ENCODE data around the gene KCNH8.

Gene KCNH8

DNA sequence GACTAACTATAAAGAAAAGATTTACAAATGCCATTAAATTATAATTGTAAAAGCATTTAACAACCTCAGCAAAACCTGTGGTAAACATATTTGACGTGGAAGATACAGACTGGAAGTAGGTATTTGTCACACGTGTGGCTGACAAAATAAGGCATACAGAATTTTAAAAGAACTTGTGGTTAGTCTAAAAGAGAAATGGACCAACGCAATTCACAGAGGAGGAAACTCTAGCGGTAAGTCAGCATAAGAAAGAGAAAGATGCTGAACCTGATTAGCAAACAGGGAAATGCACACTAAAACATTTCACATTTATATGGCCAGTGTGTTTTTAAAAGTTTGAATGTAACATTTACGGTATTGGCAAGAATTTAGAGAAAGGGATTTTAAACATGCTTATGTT, 35.3 kb downstream of the KCNH8 start:
- H3K9me3 ChIP-seq (ENCODE audit: control insufficient read depth, low read length), result no peaks in the 10 kb centered on the region
- no peaks in the 10 kb centered on the region for H3K36me3 ChIP-seq (ENCODE audit: control insufficient read depth, insufficient read depth, low read length, severe bottlenecking)
- H3K27me3 ChIP-seq (replicated peaks; ENCODE audit: control insufficient read depth, insufficient read depth, low read length), result no peaks in the 10 kb centered on the region
- H3K4me3 ChIP-seq (ENCODE audit: low read length), result no peak overlapping the region
- no peaks in the 10 kb centered on the region for H3K4me1 ChIP-seq (ENCODE audit: control insufficient read depth, insufficient read depth, low read length)
- no peak for DNase-seq (ENCODE audit: low read depth)
- no peak overlapping the region for H3K9ac ChIP-seq (ENCODE audit: low read length)

DNA sequence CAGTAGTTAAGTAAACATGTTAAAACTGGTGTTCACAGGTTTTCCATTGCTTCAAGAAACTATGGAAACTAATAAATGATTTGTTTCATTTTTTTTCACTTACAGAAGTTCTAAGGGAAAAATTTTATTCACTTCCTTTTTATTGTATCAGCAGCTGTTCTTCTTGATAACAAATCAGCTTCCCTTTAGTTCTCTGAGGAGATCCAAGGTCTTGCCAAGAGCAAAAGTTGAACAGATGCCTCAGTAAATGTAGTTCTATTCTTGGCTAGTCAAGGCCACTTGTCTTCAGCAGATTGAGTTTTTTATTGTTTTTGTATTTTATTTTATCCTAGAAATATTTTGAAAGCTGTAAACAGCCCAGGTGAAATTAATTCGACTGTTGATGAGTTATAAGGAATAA, 41.8 kb downstream of the KCNH8 start:
- no peaks in the 10 kb centered on the region for H3K36me3 ChIP-seq (ENCODE audit: control insufficient read depth, insufficient read depth, low read length, severe bottlenecking)
- no peaks in the 10 kb centered on the region for H3K27me3 ChIP-seq (replicated peaks; ENCODE audit: control insufficient read depth, insufficient read depth, low read length)
- H3K9me3 ChIP-seq (ENCODE audit: control insufficient read depth, low read length), result no peaks in the 10 kb centered on the region
- no peak overlapping the region for H3K4me3 ChIP-seq (ENCODE audit: low read length)
- no peak for DNase-seq (ENCODE audit: low read depth)
- H3K4me1 ChIP-seq (ENCODE audit: control insufficient read depth, insufficient read depth, low read length), result no peaks in the 10 kb centered on the region
- H3K9ac ChIP-seq (ENCODE audit: low read length), result no peak overlapping the region

DNA sequence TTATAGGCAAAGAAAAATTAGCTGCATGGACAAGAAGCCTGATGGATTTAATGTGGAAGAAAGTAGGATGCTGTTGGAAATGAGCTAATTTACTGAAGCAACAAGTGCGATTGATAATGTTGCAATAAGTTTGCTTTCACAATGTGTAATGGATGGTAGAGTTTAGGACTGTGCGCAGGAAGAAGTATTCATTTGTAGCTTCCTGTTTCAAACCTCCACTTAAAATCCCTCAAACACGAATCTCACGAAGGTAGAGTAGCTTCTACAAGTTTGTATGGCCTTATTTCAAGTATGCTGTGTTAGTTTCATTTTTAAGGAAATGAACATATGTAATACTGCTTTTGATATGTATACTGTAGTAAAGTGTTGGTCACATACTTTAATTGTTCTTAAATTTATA, 42.3 kb downstream of the KCNH8 start:
- no peaks in the 10 kb centered on the region for H3K27me3 ChIP-seq (replicated peaks; ENCODE audit: control insufficient read depth, insufficient read depth, low read length)
- DNase-seq (ENCODE audit: low read depth), result no peak
- no peaks in the 10 kb centered on the region for H3K4me1 ChIP-seq (ENCODE audit: control insufficient read depth, insufficient read depth, low read length)
- no peak overlapping the region for H3K4me3 ChIP-seq (ENCODE audit: low read length)
- no peaks in the 10 kb centered on the region for H3K9me3 ChIP-seq (ENCODE audit: control insufficient read depth, low read length)
- no peak overlapping the region for H3K9ac ChIP-seq (ENCODE audit: low read length)
- no peaks in the 10 kb centered on the region for H3K36me3 ChIP-seq (ENCODE audit: control insufficient read depth, insufficient read depth, low read length, severe bottlenecking)

DNA sequence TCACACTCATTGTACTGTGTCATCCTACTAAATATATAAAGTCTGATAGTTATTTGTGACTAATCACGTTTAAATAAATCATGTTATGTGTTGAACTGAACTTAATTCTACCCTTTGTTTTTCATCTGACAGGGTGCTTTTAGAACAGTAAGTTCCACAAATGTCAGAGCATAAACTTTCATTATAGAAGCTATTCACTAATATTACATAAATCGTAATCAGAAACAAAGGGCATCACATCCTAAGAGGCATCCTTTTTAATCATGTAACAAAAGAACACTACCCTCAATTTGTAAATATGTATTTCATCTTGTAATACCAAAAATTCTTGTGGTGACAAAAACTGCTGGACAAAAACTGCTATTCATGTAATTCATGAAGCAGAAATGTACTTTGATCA, 50.8 kb downstream of the KCNH8 start:
- H3K36me3 ChIP-seq (ENCODE audit: control insufficient read depth, insufficient read depth, low read length, severe bottlenecking), result no peaks in the 10 kb centered on the region
- no peak overlapping the region for H3K9ac ChIP-seq (ENCODE audit: low read length)
- no peak for DNase-seq (ENCODE audit: low read depth)
- H3K9me3 ChIP-seq (ENCODE audit: control insufficient read depth, low read length), result no peaks in the 10 kb centered on the region
- no peaks in the 10 kb centered on the region for H3K27me3 ChIP-seq (replicated peaks; ENCODE audit: control insufficient read depth, insufficient read depth, low read length)
- no peak overlapping the region for H3K4me3 ChIP-seq (ENCODE audit: low read length)
- H3K4me1 ChIP-seq (ENCODE audit: control insufficient read depth, insufficient read depth, low read length), result no peaks in the 10 kb centered on the region

DNA sequence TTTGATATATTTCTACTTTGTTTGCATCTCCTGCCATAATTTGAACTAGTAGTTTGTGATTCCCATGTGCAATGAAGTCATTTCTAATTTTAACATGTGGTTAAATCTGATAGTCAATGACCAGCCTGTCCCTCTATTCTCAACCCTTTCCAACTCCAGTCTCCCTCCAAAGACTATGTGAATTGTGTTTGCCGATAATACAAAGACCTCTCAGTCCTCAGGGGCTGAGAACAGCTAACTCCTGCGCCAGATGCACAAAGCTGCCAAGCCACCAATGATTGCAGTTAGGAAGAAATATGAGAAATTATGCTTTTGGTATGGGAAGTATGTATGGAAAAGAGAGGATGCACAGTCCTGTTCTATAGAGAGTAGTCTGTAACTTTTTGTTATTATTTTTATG, 54.0 kb downstream of the KCNH8 start:
- H3K9ac ChIP-seq (ENCODE audit: low read length), result no peak overlapping the region

DNA sequence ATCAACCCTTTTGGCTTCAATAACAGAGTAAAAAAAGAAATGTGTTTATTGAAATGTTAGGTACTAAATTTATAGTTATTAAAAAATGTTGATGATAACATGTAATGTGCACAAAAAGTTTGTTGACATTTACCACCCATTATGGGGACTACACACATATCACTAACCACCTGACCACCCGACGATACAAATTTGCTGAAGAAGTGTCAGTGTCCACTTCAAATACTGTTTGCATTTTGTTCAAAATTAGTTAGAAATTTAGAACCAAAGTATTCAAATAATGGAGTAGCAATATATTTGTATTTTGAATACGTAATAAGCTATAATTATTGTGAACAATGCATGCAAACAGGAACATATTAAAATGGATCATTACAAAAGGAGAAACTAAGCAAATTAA, 54.4 kb downstream of the KCNH8 start:
- no peaks in the 10 kb centered on the region for H3K4me1 ChIP-seq (ENCODE audit: control insufficient read depth, insufficient read depth, low read length)
- no peak for DNase-seq (ENCODE audit: low read depth)
- H3K36me3 ChIP-seq (ENCODE audit: control insufficient read depth, insufficient read depth, low read length, severe bottlenecking), result no peaks in the 10 kb centered on the region
- no peaks in the 10 kb centered on the region for H3K9me3 ChIP-seq (ENCODE audit: control insufficient read depth, low read length)
- H3K4me3 ChIP-seq (ENCODE audit: low read length), result no peak overlapping the region
- no peak overlapping the region for H3K9ac ChIP-seq (ENCODE audit: low read length)
- H3K27me3 ChIP-seq (replicated peaks; ENCODE audit: control insufficient read depth, insufficient read depth, low read length), result no peaks in the 10 kb centered on the region

More for the DNA sequence above, 54.0 kb downstream of the KCNH8 start:
- H3K36me3 ChIP-seq (ENCODE audit: control insufficient read depth, insufficient read depth, low read length, severe bottlenecking), result no peaks in the 10 kb centered on the region
- H3K27me3 ChIP-seq (replicated peaks; ENCODE audit: control insufficient read depth, insufficient read depth, low read length), result no peaks in the 10 kb centered on the region
- no peaks in the 10 kb centered on the region for H3K9me3 ChIP-seq (ENCODE audit: control insufficient read depth, low read length)
- no peak for DNase-seq (ENCODE audit: low read depth)
- no peaks in the 10 kb centered on the region for H3K4me1 ChIP-seq (ENCODE audit: control insufficient read depth, insufficient read depth, low read length)
- no peak overlapping the region for H3K4me3 ChIP-seq (ENCODE audit: low read length)

DNA sequence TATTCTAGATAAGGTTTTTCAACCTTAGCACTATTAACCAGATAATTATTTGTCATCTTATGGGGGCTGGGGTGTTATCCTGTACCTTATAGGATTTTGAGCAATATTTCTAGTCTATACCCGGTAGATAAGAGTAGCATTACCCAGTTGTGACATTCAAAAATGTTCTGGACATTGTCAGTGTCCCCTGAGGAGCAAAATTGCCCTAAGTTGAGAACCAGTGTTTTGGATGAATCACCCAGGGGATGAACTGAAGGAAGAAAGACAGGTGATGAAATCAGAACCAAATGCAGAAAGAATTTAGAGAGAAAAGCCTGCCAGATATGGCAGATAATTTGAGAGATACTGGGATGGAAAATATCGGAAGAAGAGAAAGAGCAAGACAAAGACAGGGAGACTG, 58.2 kb downstream of the KCNH8 start:
- Histone ChIP-seq H3K27me3 (replicated peaks; ENCODE audit: control insufficient read depth, insufficient read depth, low read length) (no peaks in the 10 kb centered on the region), H3K9me3 (ENCODE audit: control insufficient read depth, low read length) (no peaks in the 10 kb centered on the region), H3K4me1 (ENCODE audit: control insufficient read depth, insufficient read depth, low read length) (no peaks in the 10 kb centered on the region), H3K36me3 (ENCODE audit: control insufficient read depth, insufficient read depth, low read length, severe bottlenecking) (no peaks in the 10 kb centered on the region), H3K9ac (ENCODE audit: low read length) (no peak overlapping the region), H3K4me3 (ENCODE audit: low read length) (no peak overlapping the region)
- no peak for DNase-seq (ENCODE audit: low read depth)

DNA sequence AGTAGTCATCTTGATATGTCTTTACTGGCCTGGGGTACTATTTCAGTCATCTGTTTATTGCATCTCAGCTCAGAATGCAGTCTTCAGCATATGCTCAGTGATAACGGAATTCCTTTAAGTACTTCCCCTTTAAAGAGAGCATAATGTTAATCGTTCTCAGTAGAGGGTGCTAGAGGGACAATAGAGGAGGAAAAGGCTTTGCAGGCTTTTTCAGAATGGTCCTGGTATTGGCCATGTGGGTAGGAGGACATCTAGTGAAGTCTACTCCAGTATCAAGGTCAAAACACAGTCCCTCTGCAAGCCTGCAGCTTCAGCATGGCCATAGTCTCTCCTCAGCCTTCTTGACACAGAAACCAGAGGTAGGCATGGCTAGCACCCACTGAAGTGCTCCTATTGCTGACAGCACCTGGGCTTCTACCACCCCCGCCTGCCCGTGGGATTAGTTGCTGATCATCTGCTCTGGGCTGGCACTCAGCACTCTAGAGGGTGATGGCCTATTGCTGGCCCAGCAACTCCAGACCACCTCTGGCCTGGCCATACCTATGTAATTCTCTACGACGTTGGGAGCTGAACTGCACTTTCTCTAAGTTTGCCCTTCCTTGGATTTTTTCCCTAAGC, 65.4 kb downstream of the KCNH8 start:
- no peak for DNase-seq (ENCODE audit: low read depth)
- Histone ChIP-seq H3K27me3 (replicated peaks; ENCODE audit: control insufficient read depth, insufficient read depth, low read length) (peaks cover 3% of the 10 kb centered on the region), H3K4me3 (ENCODE audit: low read length) (no peak overlapping the region), H3K9me3 (ENCODE audit: control insufficient read depth, low read length) (no peaks in the 10 kb centered on the region), H3K9ac (ENCODE audit: low read length) (no peak overlapping the region), H3K36me3 (ENCODE audit: control insufficient read depth, insufficient read depth, low read length, severe bottlenecking) (no peaks in the 10 kb centered on the region), H3K4me1 (ENCODE audit: control insufficient read depth, insufficient read depth, low read length) (peaks cover 10% of the 10 kb centered on the region)

DNA sequence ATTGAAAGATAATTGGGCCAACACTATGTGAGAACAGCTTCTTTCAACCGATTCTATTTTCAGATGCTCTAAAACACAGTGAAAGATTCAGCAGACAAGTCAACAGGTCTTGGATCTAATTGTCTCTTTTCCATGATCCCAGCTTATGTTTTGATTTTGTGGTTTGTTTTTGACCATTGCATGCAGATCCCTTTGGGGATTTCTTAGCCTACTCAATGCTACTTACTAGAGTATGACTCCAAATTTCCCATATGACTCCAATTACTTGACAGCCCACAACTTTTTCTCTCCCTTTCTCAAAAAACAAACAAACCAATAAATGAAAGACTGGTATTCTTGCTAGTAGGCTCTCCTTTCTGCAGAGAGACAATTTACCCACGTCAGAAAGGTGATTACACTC, 67.1 kb downstream of the KCNH8 start:
- Histone ChIP-seq H3K9me3 (ENCODE audit: control insufficient read depth, low read length) (no peaks in the 10 kb centered on the region), H3K36me3 (ENCODE audit: control insufficient read depth, insufficient read depth, low read length, severe bottlenecking) (no peaks in the 10 kb centered on the region), H3K4me1 (ENCODE audit: control insufficient read depth, insufficient read depth, low read length) (peaks cover 10% of the 10 kb centered on the region), H3K9ac (ENCODE audit: low read length) (no peak overlapping the region), H3K27me3 (replicated peaks; ENCODE audit: control insufficient read depth, insufficient read depth, low read length) (peaks cover 3% of the 10 kb centered on the region), H3K4me3 (ENCODE audit: low read length) (no peak overlapping the region)
- DNase-seq (ENCODE audit: low read depth), result no peak

DNA sequence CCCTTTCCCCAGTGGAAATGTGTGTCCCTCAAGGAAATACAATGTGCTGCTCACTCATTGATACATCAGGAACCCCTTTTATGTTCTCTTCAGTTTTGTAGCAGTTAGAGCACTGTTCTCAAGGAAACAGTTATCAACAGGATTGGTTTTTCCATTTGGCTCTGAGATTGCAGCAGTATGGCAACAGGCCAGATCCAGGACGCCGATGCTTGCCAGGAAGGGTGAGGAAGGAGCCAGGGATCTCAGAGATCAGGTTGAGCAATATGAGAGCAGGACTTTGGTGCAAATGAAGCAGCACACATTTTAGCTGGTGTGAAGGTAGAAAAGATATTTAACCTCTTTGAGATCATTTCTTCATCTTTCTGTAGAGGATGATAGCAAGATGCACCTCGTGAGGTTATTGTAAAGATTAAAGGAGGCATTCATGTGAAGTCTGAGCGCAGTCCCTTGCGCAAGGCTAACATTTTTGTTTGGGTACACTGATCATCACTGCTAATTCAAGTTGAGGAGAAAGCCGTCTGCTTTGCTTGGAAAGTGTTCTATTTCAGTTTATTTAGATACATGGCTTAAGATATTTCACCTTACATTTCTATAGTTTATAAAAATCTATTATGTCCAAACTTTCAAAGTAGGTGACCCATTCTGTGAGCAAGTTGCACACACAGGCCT, 68.5 kb downstream of the KCNH8 start:
- no peak overlapping the region for H3K4me3 ChIP-seq (ENCODE audit: low read length)
- H3K9me3 ChIP-seq (ENCODE audit: control insufficient read depth, low read length), result no peaks in the 10 kb centered on the region
- peaks cover 1% of the 10 kb centered on the region for H3K27me3 ChIP-seq (replicated peaks; ENCODE audit: control insufficient read depth, insufficient read depth, low read length)
- no peak overlapping the region for H3K9ac ChIP-seq (ENCODE audit: low read length)
- H3K4me1 ChIP-seq (ENCODE audit: control insufficient read depth, insufficient read depth, low read length), result peaks cover 10% of the 10 kb centered on the region
- no peaks in the 10 kb centered on the region for H3K36me3 ChIP-seq (ENCODE audit: control insufficient read depth, insufficient read depth, low read length, severe bottlenecking)
- no peak for DNase-seq (ENCODE audit: low read depth)

DNA sequence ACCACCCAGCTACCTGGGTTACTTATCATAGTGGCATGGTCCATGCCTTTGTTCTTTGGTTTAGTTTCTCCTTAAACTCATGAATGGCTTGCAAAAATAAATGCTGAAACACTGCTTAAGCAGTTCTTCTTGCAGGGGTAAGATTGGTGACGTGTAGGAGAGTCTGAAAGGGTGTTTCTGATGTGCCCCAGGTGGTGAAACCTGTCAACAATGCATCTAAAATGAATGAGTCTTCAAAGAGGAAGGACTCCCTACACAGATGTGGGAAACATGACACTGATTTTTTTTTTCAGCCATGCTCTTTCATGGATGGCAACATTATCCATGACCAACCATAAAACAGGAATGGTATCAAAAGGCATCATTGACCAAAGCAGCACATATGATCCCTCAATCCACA, 72.0 kb downstream of the KCNH8 start:
- Histone ChIP-seq H3K4me3 (ENCODE audit: low read length) (no peak overlapping the region), H3K4me1 (ENCODE audit: control insufficient read depth, insufficient read depth, low read length) (peaks cover 10% of the 10 kb centered on the region), H3K9me3 (ENCODE audit: control insufficient read depth, low read length) (no peaks in the 10 kb centered on the region), H3K36me3 (ENCODE audit: control insufficient read depth, insufficient read depth, low read length, severe bottlenecking) (no peaks in the 10 kb centered on the region), H3K27me3 (replicated peaks; ENCODE audit: control insufficient read depth, insufficient read depth, low read length) (no peaks in the 10 kb centered on the region), H3K9ac (ENCODE audit: low read length) (no peak overlapping the region)
- DNase-seq (ENCODE audit: low read depth), result no peak

DNA sequence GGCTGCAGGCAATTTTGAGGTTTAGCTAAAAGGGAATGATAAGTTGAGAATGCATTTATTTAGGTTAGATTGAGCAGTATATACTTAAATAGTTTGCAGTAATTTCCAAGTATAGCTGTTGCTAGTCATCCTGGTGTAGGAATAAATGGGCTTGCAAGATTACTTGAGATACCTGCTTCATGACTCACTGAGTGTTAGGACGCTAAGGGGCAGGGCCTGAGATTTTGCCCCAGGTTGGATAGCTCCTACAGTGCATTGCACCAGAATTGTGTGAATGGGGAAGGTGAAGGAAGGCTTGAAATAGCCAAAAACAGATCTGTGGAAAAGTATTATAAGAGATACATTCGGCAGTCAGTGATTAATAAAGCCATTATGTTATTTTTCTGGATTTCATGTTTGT, 72.8 kb downstream of the KCNH8 start:
- Histone ChIP-seq H3K4me1 (ENCODE audit: control insufficient read depth, insufficient read depth, low read length) (peaks cover 10% of the 10 kb centered on the region), H3K27me3 (replicated peaks; ENCODE audit: control insufficient read depth, insufficient read depth, low read length) (no peaks in the 10 kb centered on the region), H3K9me3 (ENCODE audit: control insufficient read depth, low read length) (no peaks in the 10 kb centered on the region), H3K36me3 (ENCODE audit: control insufficient read depth, insufficient read depth, low read length, severe bottlenecking) (no peaks in the 10 kb centered on the region), H3K4me3 (ENCODE audit: low read length) (no peak overlapping the region), H3K9ac (ENCODE audit: low read length) (no peak overlapping the region)
- no peak for DNase-seq (ENCODE audit: low read depth)
